ENCODE measurements around the gene CLEC16A.

The CLEC16A gene

DNA sequence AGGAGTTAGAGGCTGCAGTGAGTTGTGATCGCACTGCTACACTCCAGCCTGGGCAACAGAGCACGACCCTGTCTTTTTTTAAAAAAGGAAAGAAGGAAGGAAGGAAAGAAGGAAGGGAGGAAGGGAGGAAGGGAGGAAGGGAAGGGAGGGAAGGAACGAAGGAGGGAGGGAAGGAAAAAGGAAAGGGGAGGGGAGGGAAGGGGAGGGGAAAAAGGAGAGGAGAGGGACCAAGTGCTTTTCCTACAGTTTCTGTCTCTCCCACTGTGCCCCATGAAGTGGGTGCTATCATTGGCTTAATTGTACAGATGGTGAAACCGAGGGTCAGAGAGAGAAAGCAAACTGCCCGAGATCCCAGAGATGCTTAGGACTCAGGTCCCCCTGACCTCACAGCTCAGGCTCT lies 254.0 kb downstream of the CLEC16A start:
- TF ChIP-seq, protein P1, sequence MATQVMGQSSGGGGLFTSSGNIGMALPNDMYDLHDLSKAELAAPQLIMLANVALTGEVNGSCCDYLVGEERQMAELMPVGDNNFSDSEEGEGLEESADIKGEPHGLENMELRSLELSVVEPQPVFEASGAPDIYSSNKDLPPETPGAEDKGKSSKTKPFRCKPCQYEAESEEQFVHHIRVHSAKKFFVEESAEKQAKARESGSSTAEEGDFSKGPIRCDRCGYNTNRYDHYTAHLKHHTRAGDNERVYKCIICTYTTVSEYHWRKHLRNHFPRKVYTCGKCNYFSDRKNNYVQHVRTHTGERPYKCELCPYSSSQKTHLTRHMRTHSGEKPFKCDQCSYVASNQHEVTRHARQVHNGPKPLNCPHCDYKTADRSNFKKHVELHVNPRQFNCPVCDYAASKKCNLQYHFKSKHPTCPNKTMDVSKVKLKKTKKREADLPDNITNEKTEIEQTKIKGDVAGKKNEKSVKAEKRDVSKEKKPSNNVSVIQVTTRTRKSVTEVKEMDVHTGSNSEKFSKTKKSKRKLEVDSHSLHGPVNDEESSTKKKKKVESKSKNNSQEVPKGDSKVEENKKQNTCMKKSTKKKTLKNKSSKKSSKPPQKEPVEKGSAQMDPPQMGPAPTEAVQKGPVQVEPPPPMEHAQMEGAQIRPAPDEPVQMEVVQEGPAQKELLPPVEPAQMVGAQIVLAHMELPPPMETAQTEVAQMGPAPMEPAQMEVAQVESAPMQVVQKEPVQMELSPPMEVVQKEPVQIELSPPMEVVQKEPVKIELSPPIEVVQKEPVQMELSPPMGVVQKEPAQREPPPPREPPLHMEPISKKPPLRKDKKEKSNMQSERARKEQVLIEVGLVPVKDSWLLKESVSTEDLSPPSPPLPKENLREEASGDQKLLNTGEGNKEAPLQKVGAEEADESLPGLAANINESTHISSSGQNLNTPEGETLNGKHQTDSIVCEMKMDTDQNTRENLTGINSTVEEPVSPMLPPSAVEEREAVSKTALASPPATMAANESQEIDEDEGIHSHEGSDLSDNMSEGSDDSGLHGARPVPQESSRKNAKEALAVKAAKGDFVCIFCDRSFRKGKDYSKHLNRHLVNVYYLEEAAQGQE (IDR thresholded peaks at IDR 0.05; ENCODE audit: insufficient replicate concordance, low read depth): no peak
- TF ChIP-seq POLR2AphosphoS5 (IDR thresholded peaks at IDR 0.05; ENCODE audit: low read depth): no peak
- TF ChIP-seq, protein P2, sequence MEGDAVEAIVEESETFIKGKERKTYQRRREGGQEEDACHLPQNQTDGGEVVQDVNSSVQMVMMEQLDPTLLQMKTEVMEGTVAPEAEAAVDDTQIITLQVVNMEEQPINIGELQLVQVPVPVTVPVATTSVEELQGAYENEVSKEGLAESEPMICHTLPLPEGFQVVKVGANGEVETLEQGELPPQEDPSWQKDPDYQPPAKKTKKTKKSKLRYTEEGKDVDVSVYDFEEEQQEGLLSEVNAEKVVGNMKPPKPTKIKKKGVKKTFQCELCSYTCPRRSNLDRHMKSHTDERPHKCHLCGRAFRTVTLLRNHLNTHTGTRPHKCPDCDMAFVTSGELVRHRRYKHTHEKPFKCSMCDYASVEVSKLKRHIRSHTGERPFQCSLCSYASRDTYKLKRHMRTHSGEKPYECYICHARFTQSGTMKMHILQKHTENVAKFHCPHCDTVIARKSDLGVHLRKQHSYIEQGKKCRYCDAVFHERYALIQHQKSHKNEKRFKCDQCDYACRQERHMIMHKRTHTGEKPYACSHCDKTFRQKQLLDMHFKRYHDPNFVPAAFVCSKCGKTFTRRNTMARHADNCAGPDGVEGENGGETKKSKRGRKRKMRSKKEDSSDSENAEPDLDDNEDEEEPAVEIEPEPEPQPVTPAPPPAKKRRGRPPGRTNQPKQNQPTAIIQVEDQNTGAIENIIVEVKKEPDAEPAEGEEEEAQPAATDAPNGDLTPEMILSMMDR (IDR thresholded peaks at IDR 0.05; ENCODE audit: insufficient read depth, low read length): no peak
- no peak for TF ChIP-seq GABPA (IDR thresholded peaks at IDR 0.05; ENCODE audit: low read depth)
- no peak for TF ChIP-seq SPI1 (IDR thresholded peaks at IDR 0.05; ENCODE audit: borderline replicate concordance, low read depth)
- DNase-seq (ENCODE audit: low read depth in 1 of 2, low spot score in 1 of 2): no peak
- H3K27me3 ChIP-seq (ENCODE audit: insufficient read depth, poor library complexity, severe bottlenecking): no peaks in the 10 kb centered on the region
- no peak overlapping the region for H3K27ac ChIP-seq (replicated peaks)
- no peak overlapping the region for H3K4me3 ChIP-seq (replicated peaks; ENCODE audit: insufficient read depth, low read length)

DNA sequence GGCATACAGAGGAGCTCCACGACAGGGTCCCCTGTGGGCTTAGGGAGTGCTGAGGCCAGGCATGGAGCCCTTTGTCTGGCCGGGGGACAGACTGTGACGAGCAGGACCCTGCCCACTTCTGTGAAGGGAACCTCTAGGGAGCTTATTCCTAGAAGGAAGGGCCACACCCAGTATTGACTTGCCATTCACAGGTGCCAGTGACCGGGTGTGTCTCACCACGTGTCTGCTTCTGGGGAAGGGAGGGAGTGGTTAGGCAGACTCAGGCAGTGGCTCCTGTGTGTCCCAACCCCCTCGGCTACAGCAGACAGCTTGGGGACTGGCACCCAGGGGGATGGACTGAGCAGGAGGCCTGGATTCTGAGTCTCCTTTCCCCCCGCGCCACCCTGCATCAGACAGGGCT lies 254.5 kb downstream of the CLEC16A start:
- peak in 1 of 2 experiments; percentile 22 for DNase-seq (ENCODE audit: low read depth in 1 of 2, low spot score in 1 of 2)
- no peaks in the 10 kb centered on the region for H3K27me3 ChIP-seq (ENCODE audit: insufficient read depth, poor library complexity, severe bottlenecking)
- H3K4me3 ChIP-seq (replicated peaks; ENCODE audit: insufficient read depth, low read length): no peak overlapping the region
- TF ChIP-seq, protein P1 (IDR thresholded peaks at IDR 0.05; ENCODE audit: insufficient replicate concordance, low read depth): no peak
- TF ChIP-seq GABPA (IDR thresholded peaks at IDR 0.05; ENCODE audit: low read depth): no peak
- TF ChIP-seq SPI1 (IDR thresholded peaks at IDR 0.05; ENCODE audit: borderline replicate concordance, low read depth): no peak
- no peak for TF ChIP-seq POLR2AphosphoS5 (IDR thresholded peaks at IDR 0.05; ENCODE audit: low read depth)
- TF ChIP-seq, protein P2 (IDR thresholded peaks at IDR 0.05; ENCODE audit: insufficient read depth, low read length): no peak
- H3K27ac ChIP-seq (replicated peaks): no peak overlapping the region

DNA sequence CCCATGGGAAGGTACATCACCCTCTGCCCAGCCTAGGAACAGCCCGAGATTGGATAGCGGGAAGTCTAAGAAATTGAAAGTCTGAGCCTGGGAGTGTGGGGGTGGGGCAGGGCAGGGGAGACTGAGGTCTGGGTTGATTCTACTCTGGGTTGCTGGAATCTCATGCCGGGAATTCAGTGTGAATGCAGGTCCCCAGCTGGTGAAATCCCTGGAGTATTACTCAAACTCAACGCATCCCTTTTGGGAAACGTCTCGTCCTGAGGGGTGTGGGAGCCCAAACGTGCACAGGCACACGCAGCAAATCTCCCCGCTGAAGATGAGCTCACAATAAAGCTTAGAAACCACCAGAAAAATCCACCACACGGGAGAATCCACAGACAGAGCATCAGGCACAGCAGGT lies 256.2 kb downstream of the CLEC16A start:
- Histone ChIP-seq H3K27ac (replicated peaks) (no peak overlapping the region), H3K4me3 (replicated peaks; ENCODE audit: insufficient read depth, low read length) (no peak overlapping the region), H3K27me3 (ENCODE audit: insufficient read depth, poor library complexity, severe bottlenecking) (no peaks in the 10 kb centered on the region)
- TF ChIP-seq SPI1 (IDR thresholded peaks at IDR 0.05; ENCODE audit: borderline replicate concordance, low read depth) (no peak), POLR2AphosphoS5 (IDR thresholded peaks at IDR 0.05; ENCODE audit: low read depth) (no peak), GABPA (IDR thresholded peaks at IDR 0.05; ENCODE audit: low read depth) (no peak)
- TF ChIP-seq, protein P1 (IDR thresholded peaks at IDR 0.05; ENCODE audit: insufficient replicate concordance, low read depth): no peak
- TF ChIP-seq, protein P2 (IDR thresholded peaks at IDR 0.05; ENCODE audit: insufficient read depth, low read length): no peak
- DNase-seq (ENCODE audit: low read depth in 1 of 2, low spot score in 1 of 2): no peak

All from HL-60 (cell line).